H9 (cell line): ENCODE data around the gene FAM110A. TPM values are rescaled to one million over a fixed set of nuclear protein-coding genes. Genes with fewer than 3 reads are reported as not detected.
"Not testable (repeated sequence)": the region's sequence is repeated elsewhere in the genome, so short reads cannot be mapped to it uniquely, and the experiment has no call there.

Experiments used
- DNase-seq: peaks from one replicate; pipeline ENCODE4 v3.0.0-alpha.2; 2017
- H2AFZ ChIP-seq: one replicate; pipeline ENCODE4 v1.6.1; 2013; ENCODE audit warnings: mild to moderate bottlenecking, low read length, control low read depth, moderate library complexity
- H2AK5ac ChIP-seq: 2 replicates; pipeline ENCODE4 v1.6.1; 2013; ENCODE audit warnings: low read length, control low read depth, mixed read lengths; ENCODE audit not compliant: insufficient read length
- H2BK120ac ChIP-seq: one replicate; pipeline ENCODE4 v1.6.1; 2013; ENCODE audit warnings: low read depth, mild to moderate bottlenecking, low read length, control low read depth, inconsistent platforms; ENCODE audit not compliant: poor library complexity, severe bottlenecking
- H2BK12ac ChIP-seq: 2 replicates; pipeline ENCODE4 v1.6.1; 2013; ENCODE audit warnings: low read length, control low read depth, mixed read lengths, low read depth; ENCODE audit not compliant: insufficient read length
- H2BK15ac ChIP-seq: 2 replicates; pipeline ENCODE4 v1.6.1; 2013; ENCODE audit warnings: low read depth, low read length, control low read depth
- H2BK20ac ChIP-seq: one replicate; pipeline ENCODE4 v1.6.1; 2013; ENCODE audit warnings: low read depth, mild to moderate bottlenecking, low read length, control low read depth, inconsistent platforms; ENCODE audit not compliant: poor library complexity, severe bottlenecking
- H2BK5ac ChIP-seq: 2 replicates; pipeline ENCODE4 v1.6.1; 2013; ENCODE audit warnings: low read length, control low read depth, mixed read lengths; ENCODE audit not compliant: insufficient read length
- H3K14ac ChIP-seq: 2 replicates; pipeline ENCODE4 v1.6.1; 2013; ENCODE audit warnings: low read length, control low read depth; ENCODE audit not compliant: insufficient read depth
- H3K18ac ChIP-seq: 2 replicates; pipeline ENCODE4 v1.6.1; 2013; ENCODE audit warnings: low read depth, mild to moderate bottlenecking, mixed read lengths, low read length, control low read depth; ENCODE audit not compliant: insufficient read length
- H3K23ac ChIP-seq: 2 replicates; pipeline ENCODE4 v1.6.1; 2013; ENCODE audit warnings: low read length, control low read depth, mixed read lengths, low read depth; ENCODE audit not compliant: insufficient read length
- H3K23me2 ChIP-seq: 2 replicates; pipeline ENCODE4 v1.6.1; 2013; ENCODE audit warnings: low read depth, mild to moderate bottlenecking, mixed read lengths, low read length, control low read depth; ENCODE audit not compliant: insufficient read length, poor library complexity, severe bottlenecking
- H3K27ac ChIP-seq: 2 replicates; pipeline ENCODE4 v1.5.1; 2013; ENCODE audit warnings: low read length, control low read depth, mixed read lengths, low read depth; ENCODE audit not compliant: insufficient read length
- H3K27me3 ChIP-seq: 2 replicates; pipeline ENCODE4 v1.6.1; 2013; ENCODE audit warnings: low read length, control low read depth, inconsistent platforms; ENCODE audit not compliant: insufficient read depth
- H3K4ac ChIP-seq: 2 replicates; pipeline ENCODE4 v1.6.1; 2013; ENCODE audit warnings: low read depth, mild to moderate bottlenecking, control low read depth, inconsistent platforms, low read length, moderate library complexity
- H3K4me1 ChIP-seq: 2 replicates; pipeline ENCODE4 v1.6.1; 2013; ENCODE audit warnings: low read length, control low read depth, inconsistent platforms; ENCODE audit not compliant: insufficient read depth
- H3K4me2 ChIP-seq: 2 replicates; pipeline ENCODE4 v1.6.1; 2013; ENCODE audit warnings: low read length, control low read depth, mixed read lengths; ENCODE audit not compliant: insufficient read length, insufficient read depth
- H3K56ac ChIP-seq: 2 replicates; pipeline ENCODE4 v1.6.1; 2013; ENCODE audit warnings: low read depth, mild to moderate bottlenecking, mixed read lengths, low read length, control low read depth; ENCODE audit not compliant: insufficient read length
- H3K79me1 ChIP-seq: 2 replicates; pipeline ENCODE4 v1.6.1; 2013; ENCODE audit warnings: low read depth, mild to moderate bottlenecking, moderate library complexity, low read length, control low read depth, inconsistent platforms; ENCODE audit not compliant: insufficient read depth, poor library complexity, severe bottlenecking
- H3K79me2 ChIP-seq: 2 replicates; pipeline ENCODE4 v1.6.1; 2013; ENCODE audit warnings: low read length, control low read depth, inconsistent platforms; ENCODE audit not compliant: insufficient read depth
- H3K9ac ChIP-seq: 2 replicates; pipeline ENCODE4 v1.6.1; 2013; ENCODE audit warnings: low read length, control low read depth, mixed read lengths; ENCODE audit not compliant: insufficient read length; ENCODE audit errors: extremely low read depth
- H3K9me3 ChIP-seq: one replicate; pipeline ENCODE4 v1.6.1; 2013; ENCODE audit warnings: low read depth, low read length, inconsistent platforms; ENCODE audit not compliant: control insufficient read depth
- H3T11ph ChIP-seq: one replicate; pipeline ENCODE4 v1.6.1; 2013; ENCODE audit warnings: mild to moderate bottlenecking, low read length, control low read depth, inconsistent platforms
- H4K20me1 ChIP-seq: one replicate; pipeline ENCODE4 v1.6.1; 2013; ENCODE audit not compliant: control insufficient read depth, insufficient read length, insufficient read depth
- H4K5ac ChIP-seq: 2 replicates; pipeline ENCODE4 v1.6.1; 2013; ENCODE audit warnings: low read depth, mild to moderate bottlenecking, mixed read lengths, low read length, control low read depth; ENCODE audit not compliant: insufficient read length
- H4K8ac ChIP-seq: replicated peaks from 2 replicates; pipeline ENCODE4 v1.6.1; 2013; ENCODE audit warnings: low read length, control low read depth, mixed read lengths, low read depth; ENCODE audit not compliant: insufficient read length
- H4K91ac ChIP-seq: 2 replicates; pipeline ENCODE4 v1.6.1; 2013; ENCODE audit warnings: low read depth, mild to moderate bottlenecking, moderate library complexity, mixed read lengths, low read length, control low read depth; ENCODE audit not compliant: insufficient read length
- H3K27ac Mint-ChIP-seq, 3 experiments: 2 replicates in 2 of 3; 3 replicates in 1 of 3; pipeline ENCODE4 v1.8.0; 2020 to 2021; ENCODE audit warnings: mixed read lengths in 3 of 3, mild to moderate bottlenecking in 1 of 3, moderate library complexity in 1 of 3
- H3K27me3 Mint-ChIP-seq: 2 replicates; pipeline ENCODE4 v1.8.0; 2021; ENCODE audit warnings: low read depth, mild to moderate bottlenecking, moderate library complexity, mixed read lengths
- H3K36me3 Mint-ChIP-seq, 3 experiments: 2 replicates in 2 of 3; 3 replicates in 1 of 3; pipeline ENCODE4 v1.8.0; 2020 to 2021; ENCODE audit warnings: low read depth in 3 of 3, mixed read lengths in 3 of 3; ENCODE audit not compliant: insufficient read depth in 1 of 3
- H3K4me1 Mint-ChIP-seq, 2 experiments: 2 replicates each; pipeline ENCODE4 v1.8.0; 2020; ENCODE audit warnings: mixed read lengths in 2 of 2
- H3K4me3 Mint-ChIP-seq, 2 experiments: 2 replicates in 1 of 2; 3 replicates in 1 of 2; pipeline ENCODE4 v1.8.0; 2020 to 2021; ENCODE audit warnings: mild to moderate bottlenecking in 2 of 2, mixed read lengths in 2 of 2, moderate library complexity in 1 of 2
- H3K9me3 Mint-ChIP-seq, 2 experiments: 2 replicates in 1 of 2; 3 replicates in 1 of 2; pipeline ENCODE4 v1.8.0; 2020; ENCODE audit warnings: mild to moderate bottlenecking in 2 of 2, mixed read lengths in 2 of 2, moderate library complexity in 1 of 2
- WGBS: extraction: QIAGEN DNeasy Blood & Tissue Kit; methylation state at CpG from one replicate; pipeline ENCODE4 v1.1.7; 2013; ENCODE audit warnings: missing lambda C conversion rate, low lambda C conversion rate, mixed read lengths; ENCODE audit not compliant: insufficient read length; ENCODE audit errors: extremely low coverage; 5-methylcytosine and 5-hydroxymethylcytosine counted together
- total RNA-seq: library from RNA; stranded (reverse); gene quantifications from 2 replicates; pipeline ENCODE4 v1.2.1, GENCODE V29; 2021
- TF ChIP-seq, protein P1 (sequence below): fragments of 200-600 bp; sonication (generic); conservative IDR thresholded peaks from 3 replicates; pipeline ENCODE4 v1.8.0; 2021; ENCODE audit warnings: antibody characterized with exemption, mild to moderate bottlenecking

Gene FAM110A
- total RNA-seq, 1 experiment from 2014 or later, result 10.3 TPM

DNA sequence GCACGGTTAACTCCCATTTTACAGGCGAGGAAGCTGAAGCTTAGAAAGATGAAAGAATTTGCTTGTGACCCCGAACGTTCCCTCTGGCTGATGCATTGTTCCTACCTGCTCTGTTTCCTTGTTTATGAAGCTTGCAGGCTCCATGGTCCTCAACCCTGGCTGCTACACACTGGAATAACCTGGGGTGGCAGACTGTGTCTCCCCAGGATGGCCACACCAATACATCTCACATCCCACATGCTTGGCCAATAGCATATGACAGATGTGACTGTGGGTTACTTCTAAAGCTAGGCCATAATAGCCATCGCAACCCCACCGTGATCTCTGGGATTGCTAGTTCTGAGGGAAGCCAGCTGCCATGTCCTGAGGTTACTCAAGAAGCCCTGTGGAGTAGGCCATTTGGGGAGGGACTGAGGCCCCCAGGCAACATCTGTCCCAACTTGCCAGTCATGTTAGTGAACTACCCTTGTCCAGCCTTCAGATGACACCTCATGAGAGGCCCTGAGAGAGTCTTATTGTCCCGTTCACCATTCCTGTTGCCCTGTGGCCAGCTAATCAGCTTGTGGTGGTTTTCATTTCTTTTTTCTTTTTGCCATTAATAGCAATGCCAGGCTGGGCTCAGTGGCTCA, 6.7 kb upstream of the FAM110A start:
- Histone ChIP-seq H4K91ac (no peak overlapping the region), H2BK5ac (no peak overlapping the region), H3K79me1 (no peaks in the 10 kb centered on the region), H4K20me1 (no peaks in the 10 kb centered on the region), H3K4me2 (no peak overlapping the region), H3T11ph (no peak overlapping the region), H3K27ac (no peak overlapping the region), H3K79me2 (no peaks in the 10 kb centered on the region), H3K23ac (no peak overlapping the region), H3K4ac (no peak overlapping the region), H3K27me3 (no peaks in the 10 kb centered on the region), H2AFZ (no peak overlapping the region), H3K14ac (no peak overlapping the region), H4K5ac (no peak overlapping the region), H2BK12ac (no peak overlapping the region), H2AK5ac (no peak overlapping the region), H3K9me3 (no peaks in the 10 kb centered on the region), H3K56ac (no peak overlapping the region), H3K18ac (no peak overlapping the region), H2BK120ac (no peak overlapping the region), H2BK20ac (no peak overlapping the region), H4K8ac (no peak overlapping the region), H3K9ac (no peak overlapping the region), H3K4me1 (no peaks in the 10 kb centered on the region), H3K23me2 (no peaks in the 10 kb centered on the region), H2BK15ac (no peak overlapping the region)
- Mint-ChIP-seq H3K4me3 (no peak overlapping the region), H3K36me3 (no peaks in the 10 kb centered on the region), H3K27me3 (peaks cover 2% of the 10 kb centered on the region), H3K9me3 (no peaks in the 10 kb centered on the region; a peak in 2 of 5 replicates), H3K27ac (no peak overlapping the region; a peak in 1 of 7 replicates), H3K4me1 (peaks cover 9 to 16% of the 10 kb centered on the region in 2 experiments)
- no peak for DNase-seq
- WGBS, result no CpG with 5 or more reads among the region's 7 CpGs
- TF ChIP-seq, protein P1, sequence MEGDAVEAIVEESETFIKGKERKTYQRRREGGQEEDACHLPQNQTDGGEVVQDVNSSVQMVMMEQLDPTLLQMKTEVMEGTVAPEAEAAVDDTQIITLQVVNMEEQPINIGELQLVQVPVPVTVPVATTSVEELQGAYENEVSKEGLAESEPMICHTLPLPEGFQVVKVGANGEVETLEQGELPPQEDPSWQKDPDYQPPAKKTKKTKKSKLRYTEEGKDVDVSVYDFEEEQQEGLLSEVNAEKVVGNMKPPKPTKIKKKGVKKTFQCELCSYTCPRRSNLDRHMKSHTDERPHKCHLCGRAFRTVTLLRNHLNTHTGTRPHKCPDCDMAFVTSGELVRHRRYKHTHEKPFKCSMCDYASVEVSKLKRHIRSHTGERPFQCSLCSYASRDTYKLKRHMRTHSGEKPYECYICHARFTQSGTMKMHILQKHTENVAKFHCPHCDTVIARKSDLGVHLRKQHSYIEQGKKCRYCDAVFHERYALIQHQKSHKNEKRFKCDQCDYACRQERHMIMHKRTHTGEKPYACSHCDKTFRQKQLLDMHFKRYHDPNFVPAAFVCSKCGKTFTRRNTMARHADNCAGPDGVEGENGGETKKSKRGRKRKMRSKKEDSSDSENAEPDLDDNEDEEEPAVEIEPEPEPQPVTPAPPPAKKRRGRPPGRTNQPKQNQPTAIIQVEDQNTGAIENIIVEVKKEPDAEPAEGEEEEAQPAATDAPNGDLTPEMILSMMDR, result no peak

DNA sequence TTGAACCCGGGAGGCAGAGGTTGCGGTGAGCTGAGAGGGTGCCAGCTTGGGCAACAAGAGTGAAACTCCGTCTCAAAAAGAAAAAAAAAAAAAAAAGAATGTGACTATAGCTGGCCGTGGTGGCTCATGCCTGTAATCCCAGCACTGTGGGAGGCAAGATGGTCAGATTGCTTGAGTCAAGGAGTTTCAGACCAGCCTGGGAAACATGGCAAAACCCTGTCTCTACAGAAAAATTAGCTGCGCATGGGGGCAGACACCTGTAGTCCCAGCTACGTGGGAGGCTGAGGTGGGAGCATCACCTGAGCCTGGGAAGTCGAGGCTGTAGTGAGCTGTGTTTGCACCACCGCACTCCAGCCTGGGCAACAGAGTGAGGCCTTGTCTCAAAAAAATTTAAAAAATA, 5.5 kb upstream of the FAM110A start:
- H3K4me1 Mint-ChIP-seq, result peaks cover 10 to 11% of the 10 kb centered on the region in 2 experiments
- not testable (repeated sequence) for H3K79me2 ChIP-seq, H3K4me2 ChIP-seq, H3K27ac Mint-ChIP-seq, H3K9me3 Mint-ChIP-seq, H3K4me1 ChIP-seq, H2BK5ac ChIP-seq, H2AK5ac ChIP-seq, H2BK15ac ChIP-seq, H3K79me1 ChIP-seq, H2BK120ac ChIP-seq, H3K27me3 ChIP-seq, H3K14ac ChIP-seq, H3K4ac ChIP-seq, H3K23ac ChIP-seq, H3K56ac ChIP-seq, H3K27ac ChIP-seq, H3K18ac ChIP-seq, H3K23me2 ChIP-seq, H2AFZ ChIP-seq, H4K91ac ChIP-seq, H3T11ph ChIP-seq, H2BK20ac ChIP-seq, H4K20me1 ChIP-seq, H3K9me3 ChIP-seq, H3K27me3 Mint-ChIP-seq, H3K4me3 Mint-ChIP-seq, H3K9ac ChIP-seq, DNase-seq, H4K5ac ChIP-seq, H2BK12ac ChIP-seq, H3K36me3 Mint-ChIP-seq, H4K8ac ChIP-seq
- no CpG with 5 or more reads among the region's 8 CpGs for WGBS
